ENCODE results near the gene FAIM. TPM values are rescaled to one million over a fixed set of nuclear protein-coding genes. Genes with fewer than 3 reads are reported as not detected.

The FAIM gene
- total RNA-seq, 1 donor from 2014 or later, result 16.1 TPM

DNA sequence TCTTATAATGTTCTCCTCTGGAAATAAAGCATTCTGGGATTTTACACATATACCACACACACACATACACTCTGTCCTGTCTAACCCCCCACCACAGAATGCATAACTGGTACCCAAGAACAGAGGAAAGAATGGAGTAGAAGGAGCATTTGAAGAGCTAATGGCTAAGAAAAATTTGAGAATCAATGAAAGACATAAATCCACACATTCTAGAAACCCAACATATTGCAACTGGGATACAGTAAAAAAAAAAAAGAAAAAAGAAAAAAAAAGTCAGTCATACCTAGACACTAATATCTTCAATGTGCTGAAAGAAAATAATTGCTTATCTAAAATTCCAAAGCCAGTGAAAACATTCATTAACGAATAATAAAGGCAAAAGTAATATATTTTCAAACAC lies 35.4 kb upstream of the FAIM start:
- no peak overlapping the region for H3K4me3 ChIP-seq (ENCODE audit: low read depth, low read length)
- TF ChIP-seq, protein P1, sequence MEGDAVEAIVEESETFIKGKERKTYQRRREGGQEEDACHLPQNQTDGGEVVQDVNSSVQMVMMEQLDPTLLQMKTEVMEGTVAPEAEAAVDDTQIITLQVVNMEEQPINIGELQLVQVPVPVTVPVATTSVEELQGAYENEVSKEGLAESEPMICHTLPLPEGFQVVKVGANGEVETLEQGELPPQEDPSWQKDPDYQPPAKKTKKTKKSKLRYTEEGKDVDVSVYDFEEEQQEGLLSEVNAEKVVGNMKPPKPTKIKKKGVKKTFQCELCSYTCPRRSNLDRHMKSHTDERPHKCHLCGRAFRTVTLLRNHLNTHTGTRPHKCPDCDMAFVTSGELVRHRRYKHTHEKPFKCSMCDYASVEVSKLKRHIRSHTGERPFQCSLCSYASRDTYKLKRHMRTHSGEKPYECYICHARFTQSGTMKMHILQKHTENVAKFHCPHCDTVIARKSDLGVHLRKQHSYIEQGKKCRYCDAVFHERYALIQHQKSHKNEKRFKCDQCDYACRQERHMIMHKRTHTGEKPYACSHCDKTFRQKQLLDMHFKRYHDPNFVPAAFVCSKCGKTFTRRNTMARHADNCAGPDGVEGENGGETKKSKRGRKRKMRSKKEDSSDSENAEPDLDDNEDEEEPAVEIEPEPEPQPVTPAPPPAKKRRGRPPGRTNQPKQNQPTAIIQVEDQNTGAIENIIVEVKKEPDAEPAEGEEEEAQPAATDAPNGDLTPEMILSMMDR (conservative IDR thresholded peaks at IDR 0.05; ENCODE audit: low read depth, low read length), result no peak
- no peak for DNase-seq (ENCODE audit: low read depth)

DNA sequence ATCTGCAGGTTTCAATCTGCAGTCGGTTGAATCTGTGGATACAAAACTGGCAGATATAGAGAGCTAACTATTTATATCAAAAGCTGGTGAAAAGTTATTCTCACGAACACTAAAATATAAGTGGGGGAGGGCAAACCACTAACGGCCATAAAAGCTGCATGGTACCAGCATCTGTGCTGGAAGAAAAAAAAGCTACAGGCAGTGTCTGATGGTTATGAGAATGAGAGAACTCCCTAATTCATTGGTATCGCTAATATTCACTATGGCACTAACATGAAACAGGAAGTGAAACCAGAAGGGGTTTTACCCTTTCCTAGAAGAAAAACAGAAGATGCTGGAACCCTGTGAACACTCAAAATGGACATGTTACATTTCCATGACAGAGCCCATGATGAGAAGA lies 30.4 kb upstream of the FAIM start:
- TF ChIP-seq, protein P1 (conservative IDR thresholded peaks at IDR 0.05; ENCODE audit: low read depth, low read length), result no peak
- DNase-seq (ENCODE audit: low read depth), result no peak
- H3K4me3 ChIP-seq (ENCODE audit: low read depth, low read length), result no peak overlapping the region

DNA sequence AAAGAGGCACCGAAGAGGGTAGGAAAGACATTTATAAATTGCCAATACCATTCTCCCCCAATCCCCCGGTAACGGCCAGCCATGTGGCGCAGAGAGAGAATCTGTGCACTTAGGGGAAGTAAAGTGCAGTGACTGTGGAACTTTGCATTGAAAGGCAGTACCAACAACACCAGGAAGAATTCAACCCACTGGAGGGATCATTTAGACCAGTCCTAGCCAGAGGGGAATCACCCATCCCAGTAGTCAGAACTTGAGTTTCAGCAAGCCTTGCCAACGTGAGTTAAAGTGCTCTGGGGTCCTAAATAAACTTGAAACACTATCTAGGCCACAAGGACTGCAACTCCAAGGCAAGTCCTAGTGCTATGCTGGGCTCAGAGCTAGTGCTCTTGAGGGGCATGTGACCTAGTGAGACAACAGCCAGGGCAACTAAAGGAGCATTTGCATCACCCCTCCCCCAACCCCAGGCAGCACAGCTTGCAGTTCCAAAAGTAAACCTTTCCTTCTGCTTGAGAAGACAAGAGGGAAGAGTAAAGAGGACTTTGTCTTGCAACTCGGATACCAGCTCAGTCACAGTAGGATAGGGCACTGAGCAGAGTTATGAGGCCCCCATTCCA lies 29.5 kb upstream of the FAIM start:
- TF ChIP-seq, protein P1 (conservative IDR thresholded peaks at IDR 0.05; ENCODE audit: low read depth, low read length), result no peak
- H3K4me3 ChIP-seq (ENCODE audit: low read depth, low read length), result no peak overlapping the region
- DNase-seq (ENCODE audit: low read depth), result no peak

DNA sequence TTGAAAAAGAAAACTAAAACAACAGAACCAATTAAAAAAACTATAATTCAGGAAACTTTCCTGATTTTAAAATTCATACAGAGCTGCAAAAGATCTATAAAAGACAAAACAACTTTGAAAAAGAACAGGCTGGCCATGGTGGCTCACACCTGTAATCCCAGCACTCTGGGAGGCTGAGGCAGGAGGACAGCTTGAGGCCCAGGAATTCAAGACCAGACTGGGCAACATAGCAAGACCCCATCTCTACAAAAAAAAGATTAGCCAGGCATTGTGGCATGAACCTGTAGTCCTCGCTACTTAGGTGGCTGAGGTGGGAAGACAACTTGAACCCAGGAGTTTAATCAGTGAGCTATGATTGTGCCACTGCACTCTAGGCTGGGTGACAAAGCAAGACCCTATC lies 21.2 kb upstream of the FAIM start:
- H3K4me3 ChIP-seq (ENCODE audit: low read depth, low read length), result no peak overlapping the region
- DNase-seq (ENCODE audit: low read depth), result no peak
- TF ChIP-seq, protein P1 (conservative IDR thresholded peaks at IDR 0.05; ENCODE audit: low read depth, low read length), result no peak

DNA sequence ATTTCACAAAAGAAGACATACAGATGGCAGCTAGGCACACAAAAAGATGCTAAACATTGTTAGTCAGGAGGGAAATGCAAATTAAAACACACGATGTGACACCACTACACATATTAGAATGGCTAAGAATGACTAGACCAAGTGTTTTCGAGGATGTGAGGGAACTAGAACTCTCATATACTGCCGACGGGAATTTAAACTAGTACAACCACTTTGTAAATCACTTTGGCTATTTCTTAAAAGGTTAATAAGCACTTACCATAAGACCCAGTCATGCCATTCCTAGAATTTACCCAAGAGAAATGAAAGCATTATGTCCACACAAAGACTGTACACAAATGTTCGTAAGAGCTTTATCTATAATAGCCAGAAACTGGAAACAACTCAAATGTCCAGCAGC lies 20.1 kb upstream of the FAIM start:
- no peak overlapping the region for H3K4me3 ChIP-seq (ENCODE audit: low read depth, low read length)
- TF ChIP-seq, protein P1 (conservative IDR thresholded peaks at IDR 0.05; ENCODE audit: low read depth, low read length), result no peak
- no peak for DNase-seq (ENCODE audit: low read depth)

DNA sequence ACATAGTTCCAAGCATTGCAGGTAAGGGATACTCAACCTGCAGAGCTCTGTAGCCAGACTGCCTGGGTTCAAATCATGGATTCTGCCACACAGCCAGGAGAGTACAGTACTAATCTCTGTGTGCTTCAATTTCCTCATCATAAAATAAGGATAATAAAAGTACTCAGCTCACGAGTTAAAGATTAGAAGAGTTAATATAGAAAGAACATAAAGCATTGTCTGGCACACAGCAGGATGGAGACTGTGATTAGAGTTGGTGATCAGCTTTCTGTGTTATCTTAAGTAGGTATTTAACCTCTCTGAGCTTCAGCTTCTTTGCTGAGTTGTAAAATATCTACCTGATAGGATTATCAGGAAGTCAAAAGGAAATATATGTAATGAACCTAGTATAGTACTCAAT lies 17.2 kb upstream of the FAIM start:
- H3K4me3 ChIP-seq (ENCODE audit: low read depth, low read length), result no peak overlapping the region
- TF ChIP-seq, protein P1 (conservative IDR thresholded peaks at IDR 0.05; ENCODE audit: low read depth, low read length), result no peak
- no peak for DNase-seq (ENCODE audit: low read depth)

DNA sequence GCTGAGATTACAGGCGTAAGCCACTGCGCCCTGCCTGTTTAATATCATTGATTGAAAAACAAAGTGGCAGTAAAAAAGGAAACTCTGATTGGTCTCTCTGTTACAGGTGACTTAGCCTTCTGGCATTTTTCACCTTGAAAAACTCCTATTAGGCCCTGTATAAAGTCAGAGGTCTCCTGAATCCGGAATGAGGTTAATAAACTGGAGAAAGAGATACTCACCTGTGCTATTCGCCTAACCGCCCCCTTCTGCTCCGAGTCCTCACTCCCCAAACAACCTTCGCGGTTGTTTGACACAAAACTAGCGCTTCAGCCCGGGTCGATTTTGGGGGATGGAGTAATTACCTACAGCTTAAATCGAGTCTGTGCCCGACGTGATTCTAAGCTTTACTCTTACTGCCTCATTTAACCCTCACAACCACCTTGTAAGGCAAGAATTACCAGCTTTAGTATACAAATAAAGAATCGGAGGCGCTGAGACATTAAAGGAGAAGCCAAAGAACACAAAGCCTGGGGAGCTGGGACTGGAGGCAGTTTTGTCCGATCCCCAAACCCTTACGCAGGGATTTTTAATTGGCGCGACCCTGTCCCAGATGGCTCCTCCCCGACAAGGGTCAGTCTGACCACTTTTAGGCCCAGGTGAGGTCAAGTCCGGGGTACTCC lies 15.0 kb upstream of the FAIM start:
- no peak for DNase-seq (ENCODE audit: low read depth)
- TF ChIP-seq, protein P1 (conservative IDR thresholded peaks at IDR 0.05; ENCODE audit: low read depth, low read length), result no peak
- H3K4me3 ChIP-seq (ENCODE audit: low read depth, low read length), result peak overlapping the region; percentile 86
